Measurements from ENCODE around the gene ALPL. TPM values are rescaled to one million over a fixed set of nuclear protein-coding genes. Genes with fewer than 3 reads are reported as not detected.

Gene ALPL
- total RNA-seq, 1 experiment from 2014 or later = 0.31 TPM

GRCh38 chr1:21491488-21492355 is 17.5 kb upstream of the ALPL start:
- Mint-ChIP-seq H3K4me3 (ENCODE audit: low read depth, unreplicated experiment) (no peak overlapping the region), H3K27ac (ENCODE audit: unreplicated experiment) (no peak overlapping the region), H3K4me1 (ENCODE audit: low read depth, unreplicated experiment) (no peaks in the 10 kb centered on the region), H3K9me3 (ENCODE audit: low read depth, unreplicated experiment) (no peaks in the 10 kb centered on the region), H3K27me3 (ENCODE audit: unreplicated experiment) (peaks cover 11% of the 10 kb centered on the region), H3K36me3 (ENCODE audit: insufficient read depth, unreplicated experiment) (peaks cover 5% of the 10 kb centered on the region)
- CTCF ChIA-PET = interaction anchor here (1.1 to 1.3 kb wide), 2 partner anchors 26 to 121 kb away, joined by 3 to 14 read pairs; no protein-coding TSS in a partner anchor
- TF ChIP-seq CTCF (IDR thresholded peaks at IDR 0.05; ENCODE audit: unreplicated experiment) = no peak
- intact Hi-C loops (cut with micrococcal nuclease; ENCODE audit: unreplicated experiment) = loop anchor here (5.0 kb wide), 1 partner anchor 119 kb away; no protein-coding TSS in a partner anchor
- no TSS peak for BruUV-seq (replicated peaks)
- peak; percentile 30 for DNase-seq

- DNase-seq = no peak
- CTCF ChIA-PET = no interaction called here
- no TSS peak for BruUV-seq (replicated peaks)
- Mint-ChIP-seq H3K27me3 (ENCODE audit: unreplicated experiment) (peaks cover 11% of the 10 kb centered on the region), H3K4me3 (ENCODE audit: low read depth, unreplicated experiment) (no peak overlapping the region), H3K9me3 (ENCODE audit: low read depth, unreplicated experiment) (no peaks in the 10 kb centered on the region), H3K27ac (ENCODE audit: unreplicated experiment) (no peak overlapping the region), H3K4me1 (ENCODE audit: low read depth, unreplicated experiment) (no peaks in the 10 kb centered on the region), H3K36me3 (ENCODE audit: insufficient read depth, unreplicated experiment) (peaks cover 5% of the 10 kb centered on the region)
- TF ChIP-seq CTCF (IDR thresholded peaks at IDR 0.05; ENCODE audit: unreplicated experiment) = no peak
- intact Hi-C loops (cut with micrococcal nuclease; ENCODE audit: unreplicated experiment) = loop anchor here (5.0 kb wide), 1 partner anchor 120 kb away; no protein-coding TSS in a partner anchor
Measured at GRCh38 chr1:21492356-21492625, 16.9 kb upstream of the ALPL start.

- no peaks in the 10 kb centered on the region for H3K4me1 Mint-ChIP-seq (ENCODE audit: low read depth, unreplicated experiment)
- H3K27ac Mint-ChIP-seq (ENCODE audit: unreplicated experiment) = no peak overlapping the region
- no TSS peak for BruUV-seq (replicated peaks)
- no peaks in the 10 kb centered on the region for H3K9me3 Mint-ChIP-seq (ENCODE audit: low read depth, unreplicated experiment)
- H3K36me3 Mint-ChIP-seq (ENCODE audit: insufficient read depth, unreplicated experiment) = no peaks in the 10 kb centered on the region
- no peak for DNase-seq
- no peak overlapping the region for H3K4me3 Mint-ChIP-seq (ENCODE audit: low read depth, unreplicated experiment)
- TF ChIP-seq CTCF (IDR thresholded peaks at IDR 0.05; ENCODE audit: unreplicated experiment) = no peak
- intact Hi-C loops (cut with micrococcal nuclease; ENCODE audit: unreplicated experiment) = loop anchor here (5.0 kb wide), 1 partner anchor 122 kb away; no protein-coding TSS in a partner anchor
- CTCF ChIA-PET = no interaction called here
- H3K27me3 Mint-ChIP-seq (ENCODE audit: unreplicated experiment) = no peaks in the 10 kb centered on the region
Measured at GRCh38 chr1:21494196-21494595, 15.0 kb upstream of the ALPL start.

- intact Hi-C loops (cut with micrococcal nuclease; ENCODE audit: unreplicated experiment) = no loop called here
Measured at GRCh38 chr1:21495225-21495820, 13.9 kb upstream of the ALPL start.

More at GRCh38 chr1:21495225-21495820, 13.9 kb upstream of the ALPL start:
- CTCF ChIA-PET = no interaction called here
- Mint-ChIP-seq H3K4me3 (ENCODE audit: low read depth, unreplicated experiment) (no peak overlapping the region), H3K27me3 (ENCODE audit: unreplicated experiment) (no peaks in the 10 kb centered on the region), H3K27ac (ENCODE audit: unreplicated experiment) (peak overlapping the region; percentile 21), H3K4me1 (ENCODE audit: low read depth, unreplicated experiment) (no peaks in the 10 kb centered on the region), H3K9me3 (ENCODE audit: low read depth, unreplicated experiment) (no peaks in the 10 kb centered on the region), H3K36me3 (ENCODE audit: insufficient read depth, unreplicated experiment) (no peaks in the 10 kb centered on the region)
- no peak for TF ChIP-seq CTCF (IDR thresholded peaks at IDR 0.05; ENCODE audit: unreplicated experiment)
- no peak for DNase-seq
- no TSS peak for BruUV-seq (replicated peaks)

Data from Calu3 (cell line).